Measurements from ENCODE around the gene NTN1.

DNA sequence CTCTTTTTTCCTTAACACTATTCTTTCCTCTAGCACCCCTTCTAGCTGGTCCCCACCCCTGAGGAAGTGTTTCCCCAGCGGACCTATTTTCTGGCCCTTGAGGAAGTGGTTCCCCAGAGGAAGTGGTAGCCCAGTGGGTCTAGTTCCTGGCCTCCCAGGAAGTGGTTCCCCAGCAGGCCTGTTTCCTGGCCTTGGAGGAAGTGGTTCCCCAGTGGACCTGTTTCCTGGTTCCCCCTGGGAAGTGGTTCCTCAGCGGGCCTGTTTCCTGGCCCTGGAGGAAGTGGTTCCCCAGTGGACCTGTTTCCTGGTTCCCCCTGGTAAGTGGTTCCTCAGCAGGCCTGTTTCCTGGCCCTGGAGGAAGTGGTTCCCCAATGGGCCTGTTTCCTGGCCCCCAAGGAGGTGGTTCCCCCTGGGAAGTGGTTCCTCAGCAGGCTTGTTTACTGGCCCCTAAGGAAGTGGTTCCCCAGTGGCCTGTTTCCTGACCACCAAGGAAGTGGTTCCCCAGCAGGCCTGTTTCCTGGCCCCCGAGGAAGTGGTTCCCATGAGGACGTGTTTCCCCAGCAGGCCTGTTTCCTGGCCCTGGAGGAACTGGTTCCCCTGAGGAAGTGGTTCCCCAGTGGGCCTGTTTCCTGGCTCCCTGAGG is 58.3 kb downstream of the NTN1 start:
- TF ChIP-seq, protein P1, sequence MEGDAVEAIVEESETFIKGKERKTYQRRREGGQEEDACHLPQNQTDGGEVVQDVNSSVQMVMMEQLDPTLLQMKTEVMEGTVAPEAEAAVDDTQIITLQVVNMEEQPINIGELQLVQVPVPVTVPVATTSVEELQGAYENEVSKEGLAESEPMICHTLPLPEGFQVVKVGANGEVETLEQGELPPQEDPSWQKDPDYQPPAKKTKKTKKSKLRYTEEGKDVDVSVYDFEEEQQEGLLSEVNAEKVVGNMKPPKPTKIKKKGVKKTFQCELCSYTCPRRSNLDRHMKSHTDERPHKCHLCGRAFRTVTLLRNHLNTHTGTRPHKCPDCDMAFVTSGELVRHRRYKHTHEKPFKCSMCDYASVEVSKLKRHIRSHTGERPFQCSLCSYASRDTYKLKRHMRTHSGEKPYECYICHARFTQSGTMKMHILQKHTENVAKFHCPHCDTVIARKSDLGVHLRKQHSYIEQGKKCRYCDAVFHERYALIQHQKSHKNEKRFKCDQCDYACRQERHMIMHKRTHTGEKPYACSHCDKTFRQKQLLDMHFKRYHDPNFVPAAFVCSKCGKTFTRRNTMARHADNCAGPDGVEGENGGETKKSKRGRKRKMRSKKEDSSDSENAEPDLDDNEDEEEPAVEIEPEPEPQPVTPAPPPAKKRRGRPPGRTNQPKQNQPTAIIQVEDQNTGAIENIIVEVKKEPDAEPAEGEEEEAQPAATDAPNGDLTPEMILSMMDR (IDR thresholded peaks at IDR 0.05) = no peak
- TF ChIP-seq POLR2A (IDR thresholded peaks at IDR 0.05) = no peak

Data from adrenal gland (tissue), 5 donors.